H9 (cell line): ENCODE results near the gene ALKBH1. TPM values are rescaled to one million over a fixed set of nuclear protein-coding genes. Genes with fewer than 3 reads are reported as not detected.

Experiments used
- DNase-seq: peaks from one replicate; pipeline ENCODE4 v3.0.0-alpha.2; 2017
- H2AFZ ChIP-seq: one replicate; pipeline ENCODE4 v1.6.1; 2013; ENCODE audit warnings: mild to moderate bottlenecking, low read length, control low read depth, moderate library complexity
- H2AK5ac ChIP-seq: 2 replicates; pipeline ENCODE4 v1.6.1; 2013; ENCODE audit warnings: low read length, control low read depth, mixed read lengths; ENCODE audit not compliant: insufficient read length
- H2BK120ac ChIP-seq: one replicate; pipeline ENCODE4 v1.6.1; 2013; ENCODE audit warnings: low read depth, mild to moderate bottlenecking, low read length, control low read depth, inconsistent platforms; ENCODE audit not compliant: poor library complexity, severe bottlenecking
- H2BK12ac ChIP-seq: 2 replicates; pipeline ENCODE4 v1.6.1; 2013; ENCODE audit warnings: low read length, control low read depth, mixed read lengths, low read depth; ENCODE audit not compliant: insufficient read length
- H2BK15ac ChIP-seq: 2 replicates; pipeline ENCODE4 v1.6.1; 2013; ENCODE audit warnings: low read depth, low read length, control low read depth
- H2BK20ac ChIP-seq: one replicate; pipeline ENCODE4 v1.6.1; 2013; ENCODE audit warnings: low read depth, mild to moderate bottlenecking, low read length, control low read depth, inconsistent platforms; ENCODE audit not compliant: poor library complexity, severe bottlenecking
- H2BK5ac ChIP-seq: 2 replicates; pipeline ENCODE4 v1.6.1; 2013; ENCODE audit warnings: low read length, control low read depth, mixed read lengths; ENCODE audit not compliant: insufficient read length
- H3K14ac ChIP-seq: 2 replicates; pipeline ENCODE4 v1.6.1; 2013; ENCODE audit warnings: low read length, control low read depth; ENCODE audit not compliant: insufficient read depth
- H3K18ac ChIP-seq: 2 replicates; pipeline ENCODE4 v1.6.1; 2013; ENCODE audit warnings: low read depth, mild to moderate bottlenecking, mixed read lengths, low read length, control low read depth; ENCODE audit not compliant: insufficient read length
- H3K23ac ChIP-seq: 2 replicates; pipeline ENCODE4 v1.6.1; 2013; ENCODE audit warnings: low read length, control low read depth, mixed read lengths, low read depth; ENCODE audit not compliant: insufficient read length
- H3K23me2 ChIP-seq: 2 replicates; pipeline ENCODE4 v1.6.1; 2013; ENCODE audit warnings: low read depth, mild to moderate bottlenecking, mixed read lengths, low read length, control low read depth; ENCODE audit not compliant: insufficient read length, poor library complexity, severe bottlenecking
- H3K27ac ChIP-seq: 2 replicates; pipeline ENCODE4 v1.5.1; 2013; ENCODE audit warnings: low read length, control low read depth, mixed read lengths, low read depth; ENCODE audit not compliant: insufficient read length
- H3K27me3 ChIP-seq: 2 replicates; pipeline ENCODE4 v1.6.1; 2013; ENCODE audit warnings: low read length, control low read depth, inconsistent platforms; ENCODE audit not compliant: insufficient read depth
- H3K4ac ChIP-seq: 2 replicates; pipeline ENCODE4 v1.6.1; 2013; ENCODE audit warnings: low read depth, mild to moderate bottlenecking, control low read depth, inconsistent platforms, low read length, moderate library complexity
- H3K4me1 ChIP-seq: 2 replicates; pipeline ENCODE4 v1.6.1; 2013; ENCODE audit warnings: low read length, control low read depth, inconsistent platforms; ENCODE audit not compliant: insufficient read depth
- H3K4me2 ChIP-seq: 2 replicates; pipeline ENCODE4 v1.6.1; 2013; ENCODE audit warnings: low read length, control low read depth, mixed read lengths; ENCODE audit not compliant: insufficient read length, insufficient read depth
- H3K56ac ChIP-seq: 2 replicates; pipeline ENCODE4 v1.6.1; 2013; ENCODE audit warnings: low read depth, mild to moderate bottlenecking, mixed read lengths, low read length, control low read depth; ENCODE audit not compliant: insufficient read length
- H3K79me1 ChIP-seq: 2 replicates; pipeline ENCODE4 v1.6.1; 2013; ENCODE audit warnings: low read depth, mild to moderate bottlenecking, moderate library complexity, low read length, control low read depth, inconsistent platforms; ENCODE audit not compliant: insufficient read depth, poor library complexity, severe bottlenecking
- H3K79me2 ChIP-seq: 2 replicates; pipeline ENCODE4 v1.6.1; 2013; ENCODE audit warnings: low read length, control low read depth, inconsistent platforms; ENCODE audit not compliant: insufficient read depth
- H3K9ac ChIP-seq: 2 replicates; pipeline ENCODE4 v1.6.1; 2013; ENCODE audit warnings: low read length, control low read depth, mixed read lengths; ENCODE audit not compliant: insufficient read length; ENCODE audit errors: extremely low read depth
- H3K9me3 ChIP-seq: one replicate; pipeline ENCODE4 v1.6.1; 2013; ENCODE audit warnings: low read depth, low read length, inconsistent platforms; ENCODE audit not compliant: control insufficient read depth
- H3T11ph ChIP-seq: one replicate; pipeline ENCODE4 v1.6.1; 2013; ENCODE audit warnings: mild to moderate bottlenecking, low read length, control low read depth, inconsistent platforms
- H4K20me1 ChIP-seq: one replicate; pipeline ENCODE4 v1.6.1; 2013; ENCODE audit not compliant: control insufficient read depth, insufficient read length, insufficient read depth
- H4K5ac ChIP-seq: 2 replicates; pipeline ENCODE4 v1.6.1; 2013; ENCODE audit warnings: low read depth, mild to moderate bottlenecking, mixed read lengths, low read length, control low read depth; ENCODE audit not compliant: insufficient read length
- H4K8ac ChIP-seq: replicated peaks from 2 replicates; pipeline ENCODE4 v1.6.1; 2013; ENCODE audit warnings: low read length, control low read depth, mixed read lengths, low read depth; ENCODE audit not compliant: insufficient read length
- H4K91ac ChIP-seq: 2 replicates; pipeline ENCODE4 v1.6.1; 2013; ENCODE audit warnings: low read depth, mild to moderate bottlenecking, moderate library complexity, mixed read lengths, low read length, control low read depth; ENCODE audit not compliant: insufficient read length
- H3K27ac Mint-ChIP-seq, 3 experiments: 2 replicates in 2 of 3; 3 replicates in 1 of 3; pipeline ENCODE4 v1.8.0; 2020 to 2021; ENCODE audit warnings: mixed read lengths in 3 of 3, mild to moderate bottlenecking in 1 of 3, moderate library complexity in 1 of 3
- H3K27me3 Mint-ChIP-seq: 2 replicates; pipeline ENCODE4 v1.8.0; 2021; ENCODE audit warnings: low read depth, mild to moderate bottlenecking, moderate library complexity, mixed read lengths
- H3K36me3 Mint-ChIP-seq, 3 experiments: 2 replicates in 2 of 3; 3 replicates in 1 of 3; pipeline ENCODE4 v1.8.0; 2020 to 2021; ENCODE audit warnings: low read depth in 3 of 3, mixed read lengths in 3 of 3; ENCODE audit not compliant: insufficient read depth in 1 of 3
- H3K4me1 Mint-ChIP-seq, 2 experiments: 2 replicates each; pipeline ENCODE4 v1.8.0; 2020; ENCODE audit warnings: mixed read lengths in 2 of 2
- H3K4me3 Mint-ChIP-seq, 2 experiments: 2 replicates in 1 of 2; 3 replicates in 1 of 2; pipeline ENCODE4 v1.8.0; 2020 to 2021; ENCODE audit warnings: mild to moderate bottlenecking in 2 of 2, mixed read lengths in 2 of 2, moderate library complexity in 1 of 2
- H3K9me3 Mint-ChIP-seq, 2 experiments: 2 replicates in 1 of 2; 3 replicates in 1 of 2; pipeline ENCODE4 v1.8.0; 2020; ENCODE audit warnings: mild to moderate bottlenecking in 2 of 2, mixed read lengths in 2 of 2, moderate library complexity in 1 of 2
- WGBS: extraction: QIAGEN DNeasy Blood & Tissue Kit; methylation state at CpG from one replicate; pipeline ENCODE4 v1.1.7; 2013; ENCODE audit warnings: missing lambda C conversion rate, low lambda C conversion rate, mixed read lengths; ENCODE audit not compliant: insufficient read length; ENCODE audit errors: extremely low coverage; 5-methylcytosine and 5-hydroxymethylcytosine counted together
- total RNA-seq: library from RNA; stranded (reverse); gene quantifications from 2 replicates; pipeline ENCODE4 v1.2.1, GENCODE V29; 2021
- TF ChIP-seq, protein P1 (sequence below): fragments of 200-600 bp; sonication (generic); conservative IDR thresholded peaks from 3 replicates; pipeline ENCODE4 v1.8.0; 2021; ENCODE audit warnings: antibody characterized with exemption, mild to moderate bottlenecking

ALKBH1 gene
- total RNA-seq, 1 experiment from 2014 or later = 18.7 TPM

DNA sequence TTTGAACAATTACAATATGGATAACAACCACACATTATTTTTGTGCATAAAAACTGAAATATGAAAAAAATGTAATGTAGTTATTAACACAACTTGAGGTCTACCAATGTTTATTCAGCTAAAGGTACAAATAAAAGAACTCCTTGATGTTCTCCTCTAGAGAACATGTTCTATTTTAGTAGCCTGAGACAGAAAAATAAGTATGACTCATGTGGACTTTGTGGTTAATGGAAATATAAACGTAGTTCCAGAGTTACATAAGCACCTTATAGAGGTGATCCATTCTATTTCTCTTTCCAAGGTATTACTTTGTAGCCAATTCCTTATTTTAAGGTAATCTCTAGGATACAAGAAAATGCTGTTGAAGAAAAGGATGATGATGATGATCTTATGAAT lies 25.7 kb downstream of the ALKBH1 start:
- Histone ChIP-seq H2BK12ac (no peak overlapping the region), H2BK120ac (no peak overlapping the region), H3K9me3 (no peaks in the 10 kb centered on the region), H2BK20ac (no peak overlapping the region), H3K79me1 (no peaks in the 10 kb centered on the region), H4K20me1 (no peaks in the 10 kb centered on the region), H3K23me2 (no peaks in the 10 kb centered on the region), H3K14ac (no peak overlapping the region), H3T11ph (no peak overlapping the region), H3K9ac (no peak overlapping the region), H2BK5ac (no peak overlapping the region), H3K27ac (no peak overlapping the region), H3K27me3 (no peaks in the 10 kb centered on the region), H2AFZ (no peak overlapping the region), H3K4me1 (no peaks in the 10 kb centered on the region), H3K4me2 (no peak overlapping the region), H2AK5ac (no peak overlapping the region), H3K56ac (no peak overlapping the region), H3K23ac (no peak overlapping the region), H3K4ac (no peak overlapping the region), H4K91ac (no peak overlapping the region), H3K79me2 (no peaks in the 10 kb centered on the region), H4K8ac (no peak overlapping the region), H3K18ac (no peak overlapping the region), H2BK15ac (no peak overlapping the region), H4K5ac (no peak overlapping the region)
- no peaks in the 10 kb centered on the region for H3K9me3 Mint-ChIP-seq
- H3K27me3 Mint-ChIP-seq = no peaks in the 10 kb centered on the region
- H3K4me1 Mint-ChIP-seq = no peaks in the 10 kb centered on the region
- DNase-seq = no peak
- TF ChIP-seq, protein P1, sequence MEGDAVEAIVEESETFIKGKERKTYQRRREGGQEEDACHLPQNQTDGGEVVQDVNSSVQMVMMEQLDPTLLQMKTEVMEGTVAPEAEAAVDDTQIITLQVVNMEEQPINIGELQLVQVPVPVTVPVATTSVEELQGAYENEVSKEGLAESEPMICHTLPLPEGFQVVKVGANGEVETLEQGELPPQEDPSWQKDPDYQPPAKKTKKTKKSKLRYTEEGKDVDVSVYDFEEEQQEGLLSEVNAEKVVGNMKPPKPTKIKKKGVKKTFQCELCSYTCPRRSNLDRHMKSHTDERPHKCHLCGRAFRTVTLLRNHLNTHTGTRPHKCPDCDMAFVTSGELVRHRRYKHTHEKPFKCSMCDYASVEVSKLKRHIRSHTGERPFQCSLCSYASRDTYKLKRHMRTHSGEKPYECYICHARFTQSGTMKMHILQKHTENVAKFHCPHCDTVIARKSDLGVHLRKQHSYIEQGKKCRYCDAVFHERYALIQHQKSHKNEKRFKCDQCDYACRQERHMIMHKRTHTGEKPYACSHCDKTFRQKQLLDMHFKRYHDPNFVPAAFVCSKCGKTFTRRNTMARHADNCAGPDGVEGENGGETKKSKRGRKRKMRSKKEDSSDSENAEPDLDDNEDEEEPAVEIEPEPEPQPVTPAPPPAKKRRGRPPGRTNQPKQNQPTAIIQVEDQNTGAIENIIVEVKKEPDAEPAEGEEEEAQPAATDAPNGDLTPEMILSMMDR = no peak
- no peak overlapping the region for H3K4me3 Mint-ChIP-seq
- H3K36me3 Mint-ChIP-seq = peaks cover 6 to 33% (median 18%) of the 10 kb centered on the region in 3 experiments; a peak in 6 of 7 replicates
- H3K27ac Mint-ChIP-seq = no peak overlapping the region
- WGBS = no CpG with 5 or more reads among the region's 1 CpG
